NAMALWA (cell line): Measurements from ENCODE around the gene MSH2.
"Not testable (repeated sequence)": the region's sequence is repeated elsewhere in the genome, so short reads cannot be mapped to it uniquely, and the experiment has no call there.

Source experiments
- DNase-seq: peaks from one replicate; pipeline ENCODE4 v3.0.0-alpha.2; 2015; ENCODE audit warnings: low spot score

Gene MSH2

GRCh38 chr2:47407976-47408375 lies 5.0 kb downstream of the MSH2 start:
- not testable (repeated sequence) for DNase-seq

GRCh38 chr2:47414682-47415458 lies 11.9 kb downstream of the MSH2 start:
- no peak for DNase-seq

GRCh38 chr2:47420214-47420613 lies 17.3 kb downstream of the MSH2 start:
- DNase-seq = no peak

GRCh38 chr2:47420683-47421082 lies 17.7 kb downstream of the MSH2 start:
- not testable (repeated sequence) for DNase-seq

GRCh38 chr2:47422016-47422415 lies 19.1 kb downstream of the MSH2 start:
- no peak for DNase-seq

- DNase-seq = no peak
These were observed 19.6 kb downstream of the MSH2 start for GRCh38 chr2:47422560-47422959.

GRCh38 chr2:47426786-47427185 lies 23.8 kb downstream of the MSH2 start:
- no peak for DNase-seq

- no peak for DNase-seq
These were observed 26.8 kb downstream of the MSH2 start for GRCh38 chr2:47429795-47430194.

- not testable (repeated sequence) for DNase-seq
These were observed 30.1 kb downstream of the MSH2 start for GRCh38 chr2:47433006-47433405.

- DNase-seq = not testable (repeated sequence)
These were observed 30.5 kb downstream of the MSH2 start for GRCh38 chr2:47433445-47433844.

GRCh38 chr2:47437287-47437686 lies 34.3 kb downstream of the MSH2 start:
- DNase-seq = peak; percentile 66

GRCh38 chr2:47438106-47438505 lies 35.1 kb downstream of the MSH2 start:
- DNase-seq = no peak

GRCh38 chr2:47438783-47439182 lies 35.8 kb downstream of the MSH2 start:
- DNase-seq = no peak

- no peak for DNase-seq
These were observed 48.8 kb downstream of the MSH2 start for GRCh38 chr2:47451790-47452189.

GRCh38 chr2:47452761-47453160 lies 49.8 kb downstream of the MSH2 start:
- no peak for DNase-seq

GRCh38 chr2:47454818-47455217 lies 51.9 kb downstream of the MSH2 start:
- DNase-seq = not testable (repeated sequence)

GRCh38 chr2:47455411-47455810 lies 52.5 kb downstream of the MSH2 start:
- DNase-seq = no peak

GRCh38 chr2:47456851-47457250 lies 53.9 kb downstream of the MSH2 start:
- DNase-seq = no peak

GRCh38 chr2:47457268-47457667 lies 54.3 kb downstream of the MSH2 start:
- DNase-seq = no peak

- DNase-seq = no peak
These were observed 56.1 kb downstream of the MSH2 start for GRCh38 chr2:47459021-47459420.

GRCh38 chr2:47460766-47461165 lies 57.8 kb downstream of the MSH2 start:
- no peak for DNase-seq

GRCh38 chr2:47471429-47472116 lies 68.6 kb downstream of the MSH2 start:
- DNase-seq = no peak

GRCh38 chr2:47479863-47480262 lies 76.9 kb downstream of the MSH2 start:
- DNase-seq = no peak

GRCh38 chr2:47483191-47483590 lies 80.2 kb downstream of the MSH2 start:
- no peak for DNase-seq
